C4-2B (cell line): ENCODE data around the gene UPK3B.
"Not testable (repeated sequence)": the region's sequence is repeated elsewhere in the genome, so short reads cannot be mapped to it uniquely, and the experiment has no call there.

ENCODE experiments used
- CTCF ChIP-seq: fragments of 450-650 bp; conservative IDR thresholded peaks from 2 replicates; pipeline ENCODE4 v1.5.1; 2017; ENCODE audit warnings: mild to moderate bottlenecking
- ZFX ChIP-seq: fragments of 450-650 bp; IDR thresholded peaks from 2 replicates; pipeline ENCODE4 v1.6.1; 2017

- not testable (repeated sequence) for TF ChIP-seq CTCF, ZFX
Observed at GRCh38 chr7:76479628-76480027, 30.7 kb upstream of the UPK3B start.
